ENCODE measurements around the gene ADAMTS10. TPM values are rescaled to one million over a fixed set of nuclear protein-coding genes. Genes with fewer than 3 reads are reported as not detected.

ADAMTS10 gene
- total and polyA plus RNA-seq, 2 donors (not counting 3 experiments of a cell fraction or from before 2014, with no cell fraction given): 15.8 to 17.4 TPM

- ChIA-PET CTCF (no interaction called here), POLR2A (no interaction called here)
- BruUV-seq (replicated peaks): no TSS peak
- no peak for TF ChIP-seq MYC (IDR thresholded peaks at IDR 0.05; ENCODE audit: low read depth, low read length)
- no peak for TF ChIP-seq JUN (IDR thresholded peaks at IDR 0.05; ENCODE audit: borderline replicate concordance, insufficient read depth, insufficient read length, low read depth)
- TF ChIP-seq POLR2A (IDR thresholded peaks at IDR 0.05; ENCODE audit: low read depth, low read length): no peak
- no peak for TF ChIP-seq GATA2 (IDR thresholded peaks at IDR 0.05; ENCODE audit: insufficient read depth, insufficient read length, low read depth, low read length)
- H4K20me1 ChIP-seq (replicated peaks; ENCODE audit: control insufficient read depth, extremely low read depth, insufficient read depth, low read length): no peaks in the 10 kb centered on the region
- H3K4me1 ChIP-seq (ENCODE audit: control insufficient read depth, extremely low read depth, insufficient read depth, low read length): no peaks in the 10 kb centered on the region
- H2AFZ ChIP-seq (ENCODE audit: low read depth, low read length): no peak overlapping the region
- no peaks in the 10 kb centered on the region for H3K27me3 ChIP-seq (ENCODE audit: control insufficient read depth in 2 of 2, insufficient read depth in 2 of 2, low read length in 2 of 2)
- no peaks in the 10 kb centered on the region for H3K9me1 ChIP-seq (replicated peaks; ENCODE audit: control insufficient read depth, extremely low read depth, insufficient read depth, low read length)
- DNase-seq (ENCODE audit: low read depth, low spot score) (no peak), FAIRE-seq (no peak)
- no peak overlapping the region for H3K4me3 ChIP-seq (replicated peaks in 1 of 3; ENCODE audit: insufficient read depth in 1 of 3, low read depth in 1 of 3, low read length in 3 of 3)
- intact Hi-C loops (cut with micrococcal nuclease): no loop called here
- dilution Hi-C loops (cut with MboI; ENCODE audit: extremely low pct_ligation_motif_present, low sequenced_read_pairs): no loop called here
- no peak overlapping the region for H3K27ac ChIP-seq (ENCODE audit: insufficient read depth, low read depth, low read length)
- no peaks in the 10 kb centered on the region for H3K9me3 ChIP-seq (replicated peaks; ENCODE audit: control insufficient read depth, insufficient read depth, low read length)
- no peak overlapping the region for H3K9ac ChIP-seq (replicated peaks; ENCODE audit: extremely low read depth, insufficient read depth, low read length)
- H3K4me2 ChIP-seq (ENCODE audit: insufficient read depth, low read length): no peak overlapping the region
- H3K36me3 ChIP-seq (ENCODE audit: control insufficient read depth in 2 of 2, extremely low read depth in 1 of 2, insufficient read depth in 2 of 2, low read length in 2 of 2): no peaks in the 10 kb centered on the region
- no peaks in the 10 kb centered on the region for H3K79me2 ChIP-seq (ENCODE audit: control insufficient read depth, insufficient read depth, low read length)
Observed at GRCh38 chr19:8537099-8537498, 73.4 kb downstream of the ADAMTS10 start.

- Histone ChIP-seq H2AFZ (ENCODE audit: low read depth, low read length) (no peak overlapping the region), H3K9me3 (replicated peaks; ENCODE audit: control insufficient read depth, insufficient read depth, low read length) (no peaks in the 10 kb centered on the region), H3K36me3 (ENCODE audit: control insufficient read depth in 2 of 2, extremely low read depth in 1 of 2, insufficient read depth in 2 of 2, low read length in 2 of 2) (no peaks in the 10 kb centered on the region), H3K27me3 (ENCODE audit: control insufficient read depth in 2 of 2, insufficient read depth in 2 of 2, low read length in 2 of 2) (no peaks in the 10 kb centered on the region), H3K4me2 (ENCODE audit: insufficient read depth, low read length) (no peak overlapping the region), H3K79me2 (ENCODE audit: control insufficient read depth, insufficient read depth, low read length) (no peaks in the 10 kb centered on the region), H3K9me1 (replicated peaks; ENCODE audit: control insufficient read depth, extremely low read depth, insufficient read depth, low read length) (no peaks in the 10 kb centered on the region), H3K9ac (replicated peaks; ENCODE audit: extremely low read depth, insufficient read depth, low read length) (no peak overlapping the region), H3K4me1 (ENCODE audit: control insufficient read depth, extremely low read depth, insufficient read depth, low read length) (no peaks in the 10 kb centered on the region), H3K4me3 (replicated peaks in 1 of 3; ENCODE audit: insufficient read depth in 1 of 3, low read depth in 1 of 3, low read length in 3 of 3) (no peak overlapping the region), H3K27ac (ENCODE audit: insufficient read depth, low read depth, low read length) (no peak overlapping the region), H4K20me1 (replicated peaks; ENCODE audit: control insufficient read depth, extremely low read depth, insufficient read depth, low read length) (no peaks in the 10 kb centered on the region)
- no peak for TF ChIP-seq POLR2AphosphoS5 (IDR thresholded peaks at IDR 0.05; ENCODE audit: insufficient read depth, low read depth, low read length)
- dilution Hi-C loops (cut with MboI; ENCODE audit: extremely low pct_ligation_motif_present, low sequenced_read_pairs): no loop called here
- CTCF ChIA-PET: no interaction called here
- FAIRE-seq: no peak
- no TSS peak for BruUV-seq (replicated peaks)
- no peak for DNase-seq (ENCODE audit: low read depth, low spot score)
- POLR2A ChIA-PET: no interaction called here
- intact Hi-C loops (cut with micrococcal nuclease): no loop called here
Observed at GRCh38 chr19:8536282-8536681, 74.2 kb downstream of the ADAMTS10 start.

Data from endothelial cell of umbilical vein (primary cell).